ENCODE measurements around the gene SLC5A3.

DNA sequence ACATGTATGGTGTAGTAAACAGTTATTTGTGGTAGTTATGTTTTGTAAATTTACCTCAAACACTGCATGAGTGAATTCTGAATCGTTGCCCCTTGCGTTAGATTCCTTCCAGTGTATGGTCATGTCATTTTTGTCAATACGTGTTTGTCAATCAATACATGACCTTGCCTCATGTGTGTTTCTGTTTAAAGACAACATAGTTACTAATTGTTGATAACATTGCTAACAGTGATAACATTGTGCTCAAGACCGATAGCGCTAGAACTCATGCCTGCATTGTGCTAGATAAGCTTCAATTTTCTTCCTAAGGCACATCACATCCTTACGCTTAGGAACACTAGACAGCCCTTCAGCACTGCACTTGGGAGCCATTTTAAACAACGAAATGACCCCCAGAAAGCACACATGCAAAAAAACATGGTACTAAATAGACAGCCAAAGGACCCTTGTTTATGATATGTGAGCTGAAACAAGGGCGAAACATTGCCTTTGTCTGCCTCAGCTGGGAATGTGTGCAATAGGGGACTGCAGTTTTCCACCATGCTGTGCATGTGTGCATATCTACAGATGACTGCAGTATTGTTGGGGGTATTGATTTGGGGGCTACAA is 37.3 kb downstream of the SLC5A3 start:
- TF ChIP-seq POLR2AphosphoS5 (IDR thresholded peaks at IDR 0.05; ENCODE audit: low read depth, low read length) (no peak), POLR2A (IDR thresholded peaks at IDR 0.05; ENCODE audit: low read depth, low read length) (no peak), TAF1 (IDR thresholded peaks at IDR 0.05; ENCODE audit: low read depth, low read length) (no peak), SPI1 (IDR thresholded peaks at IDR 0.05; ENCODE audit: low read depth, low read length) (no peak)

Data from GM12891 (cell line).